Measurements from ENCODE around the gene MAP2K4.

The MAP2K4 gene

GRCh38 chr17:12058535-12058934 is 37.9 kb downstream of the MAP2K4 start:
- Histone ChIP-seq H3F3A (ENCODE audit: control insufficient read depth, insufficient read depth) (no peaks in the 10 kb centered on the region), H3K79me2 (ENCODE audit: control insufficient read depth, low read length) (peaks cover 28% of the 10 kb centered on the region), H3K27me3 (ENCODE audit: control insufficient read depth, low read length) (no peaks in the 10 kb centered on the region), H3K4me2 (ENCODE audit: low read length) (no peak overlapping the region), H3K4me3 (ENCODE audit: low read length) (no peak overlapping the region), H3K4me1 (ENCODE audit: control insufficient read depth, low read length) (peaks cover 4% of the 10 kb centered on the region; the same call in 1 of the 2 replicates), H3K36me3 (ENCODE audit: control insufficient read depth, low read length) (peaks cover 3% of the 10 kb centered on the region), H3K27ac (ENCODE audit: low read depth, low read length) (no peak overlapping the region), H4K20me1 (ENCODE audit: control insufficient read depth, insufficient read depth, low read depth, low read length) (no peaks in the 10 kb centered on the region), H3K9me2 (replicated peaks; ENCODE audit: control insufficient read depth, low read length) (no peaks in the 10 kb centered on the region), H3K9me3 (ENCODE audit: control insufficient read depth, insufficient read depth, low read length) (no peaks in the 10 kb centered on the region)
- TF ChIP-seq CTCF (IDR thresholded peaks at IDR 0.05; ENCODE audit: low read depth, low read length, poor library complexity, severe bottlenecking) (no peak), EZH2phosphoT487 (IDR thresholded peaks at IDR 0.05; ENCODE audit: borderline replicate concordance, low read length) (no peak)

- Histone ChIP-seq H4K20me1 (ENCODE audit: control insufficient read depth, insufficient read depth, low read depth, low read length) (no peaks in the 10 kb centered on the region), H3F3A (ENCODE audit: control insufficient read depth, insufficient read depth) (no peaks in the 10 kb centered on the region), H3K4me3 (ENCODE audit: low read length) (no peak overlapping the region), H3K79me2 (ENCODE audit: control insufficient read depth, low read length) (peaks cover 21% of the 10 kb centered on the region), H3K9me3 (ENCODE audit: control insufficient read depth, insufficient read depth, low read length) (no peaks in the 10 kb centered on the region), H3K9me2 (replicated peaks; ENCODE audit: control insufficient read depth, low read length) (no peaks in the 10 kb centered on the region), H3K27ac (ENCODE audit: low read depth, low read length) (no peak overlapping the region), H3K4me2 (ENCODE audit: low read length) (no peak overlapping the region), H3K4me1 (ENCODE audit: control insufficient read depth, low read length) (peaks cover 4% of the 10 kb centered on the region; the same call in 1 of the 2 replicates), H3K36me3 (ENCODE audit: control insufficient read depth, low read length) (peaks cover 6% of the 10 kb centered on the region; the same call in 1 of the 2 replicates), H3K27me3 (ENCODE audit: control insufficient read depth, low read length) (no peaks in the 10 kb centered on the region)
- no peak for TF ChIP-seq CTCF (IDR thresholded peaks at IDR 0.05; ENCODE audit: low read depth, low read length, poor library complexity, severe bottlenecking)
Observed at GRCh38 chr17:12062249-12062648, 41.6 kb downstream of the MAP2K4 start.

- Histone ChIP-seq H3K27me3 (ENCODE audit: control insufficient read depth, low read length) (no peaks in the 10 kb centered on the region), H3K79me2 (ENCODE audit: control insufficient read depth, low read length) (peaks cover 21% of the 10 kb centered on the region), H3K4me2 (ENCODE audit: low read length) (no peak overlapping the region), H3K36me3 (ENCODE audit: control insufficient read depth, low read length) (peaks cover 8% of the 10 kb centered on the region; the same call in 1 of the 2 replicates), H3K4me3 (ENCODE audit: low read length) (no peak overlapping the region), H3K4me1 (ENCODE audit: control insufficient read depth, low read length) (peaks cover 4% of the 10 kb centered on the region; the same call in 1 of the 2 replicates), H3K27ac (ENCODE audit: low read depth, low read length) (no peak overlapping the region), H4K20me1 (ENCODE audit: control insufficient read depth, insufficient read depth, low read depth, low read length) (no peaks in the 10 kb centered on the region), H3K9me3 (ENCODE audit: control insufficient read depth, insufficient read depth, low read length) (no peaks in the 10 kb centered on the region), H3F3A (ENCODE audit: control insufficient read depth, insufficient read depth) (no peaks in the 10 kb centered on the region), H3K9me2 (replicated peaks; ENCODE audit: control insufficient read depth, low read length) (no peaks in the 10 kb centered on the region)
- TF ChIP-seq CTCF (IDR thresholded peaks at IDR 0.05; ENCODE audit: low read depth, low read length, poor library complexity, severe bottlenecking) (no peak), EZH2phosphoT487 (IDR thresholded peaks at IDR 0.05; ENCODE audit: borderline replicate concordance, low read length) (no peak)
Observed at GRCh38 chr17:12064395-12064794, 43.7 kb downstream of the MAP2K4 start.
